ENCODE results near the gene HOXC4.

The HOXC4 gene

DNA sequence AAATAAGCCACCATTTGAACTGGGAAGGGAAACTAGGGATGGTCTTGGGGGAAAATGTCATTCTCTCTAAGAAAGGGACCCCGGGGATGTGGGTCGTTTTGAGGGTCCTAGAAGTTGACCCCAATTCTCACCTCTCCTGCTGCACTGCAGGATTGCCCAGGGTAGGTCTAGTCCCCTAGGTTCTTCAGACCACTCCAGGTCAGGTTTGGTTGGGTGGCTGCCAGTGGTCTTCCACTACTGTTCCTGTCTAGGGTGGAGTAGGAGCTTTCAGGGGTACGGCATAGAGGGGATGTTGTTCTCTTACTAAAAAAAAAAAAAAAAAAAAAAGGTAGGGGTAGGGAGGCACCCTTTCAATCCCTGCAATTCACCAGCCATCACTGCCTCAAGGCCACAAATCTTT is 37.6 kb upstream of the HOXC4 start:
- no peak for DNase-seq

DNA sequence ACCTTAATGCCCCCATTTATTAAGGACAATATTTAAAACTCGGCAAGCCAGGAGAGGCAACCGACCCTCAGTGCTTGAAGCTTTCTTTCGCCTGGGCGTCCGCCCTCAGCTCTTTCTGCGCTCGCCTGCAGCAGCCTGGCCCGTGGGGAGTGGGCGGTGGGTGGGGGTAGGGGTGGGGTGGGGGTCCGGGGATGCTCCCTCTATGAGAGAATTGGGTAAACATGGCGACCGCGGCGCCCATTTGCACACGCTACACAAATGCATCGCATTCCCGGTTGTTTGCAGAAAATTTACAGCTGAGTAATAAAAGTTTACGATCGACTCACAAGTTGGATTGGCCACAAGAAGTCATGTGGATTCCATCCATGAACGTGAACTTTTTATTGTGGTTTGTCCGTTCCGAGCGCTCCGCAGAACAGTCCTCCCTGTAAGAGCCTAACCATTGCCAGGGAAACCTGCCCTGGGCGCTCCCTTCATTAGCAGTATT is 37.1 kb upstream of the HOXC4 start:
- no peak for DNase-seq

DNA sequence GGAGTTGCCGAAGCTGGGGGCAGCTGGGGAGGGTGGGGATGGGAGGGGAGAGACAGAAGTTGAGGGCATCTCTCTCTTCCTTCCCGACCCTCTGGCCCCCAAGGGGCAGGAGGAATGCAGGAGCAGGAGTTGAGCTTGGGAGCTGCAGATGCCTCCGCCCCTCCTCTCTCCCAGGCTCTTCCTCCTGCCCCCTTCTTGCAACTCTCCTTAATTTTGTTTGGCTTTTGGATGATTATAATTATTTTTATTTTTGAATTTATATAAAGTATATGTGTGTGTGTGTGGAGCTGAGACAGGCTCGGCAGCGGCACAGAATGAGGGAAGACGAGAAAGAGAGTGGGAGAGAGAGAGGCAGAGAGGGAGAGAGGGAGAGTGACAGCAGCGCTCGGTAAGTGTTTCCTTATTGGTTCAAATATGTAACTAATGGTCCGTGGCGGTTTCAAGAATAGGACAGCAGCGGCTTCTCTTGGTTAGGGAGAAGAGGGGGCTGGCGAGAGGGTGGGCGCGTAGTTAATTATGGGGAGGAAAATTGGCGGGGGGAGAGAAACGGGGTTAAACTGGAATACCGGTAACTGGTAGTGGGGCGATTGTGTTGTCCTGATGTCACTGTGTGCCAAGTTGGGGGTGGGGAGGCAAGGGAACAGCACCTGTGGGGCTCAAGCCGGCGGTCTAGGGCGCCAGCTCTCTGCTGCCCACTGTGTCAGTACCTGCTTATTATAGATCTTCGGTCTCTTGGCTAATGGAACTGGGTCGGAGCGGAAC is 36.4 kb upstream of the HOXC4 start:
- DNase-seq = no peak

DNA sequence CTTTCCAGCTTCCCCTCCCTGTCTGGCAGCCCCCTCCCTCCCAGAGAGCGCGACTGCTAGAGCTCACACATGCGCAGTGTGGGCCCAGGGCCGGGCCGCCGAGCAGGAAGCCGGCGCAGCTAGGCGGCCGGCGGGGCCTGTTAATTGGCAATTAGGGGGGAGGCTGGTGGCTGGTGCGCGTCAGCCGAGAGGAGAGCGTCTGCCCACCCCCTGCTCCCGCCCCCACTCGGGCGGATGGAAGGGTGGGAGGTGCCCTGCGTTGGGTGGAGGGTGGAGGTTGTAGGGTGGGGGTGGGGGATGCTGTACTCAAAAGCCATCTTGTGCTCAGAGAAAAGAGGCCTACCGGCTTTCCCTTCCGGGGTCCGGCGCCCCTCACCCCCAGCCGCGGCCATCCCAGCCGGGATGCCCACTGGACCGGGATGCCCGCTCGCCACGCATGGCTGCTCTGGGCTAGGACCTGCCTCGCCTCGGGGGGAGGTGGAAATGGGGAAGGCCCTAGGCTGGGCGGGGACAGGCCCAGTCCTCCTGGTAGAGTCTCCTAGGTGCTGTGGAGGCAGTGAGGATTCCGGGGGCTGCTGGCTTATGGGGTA is 35.7 kb upstream of the HOXC4 start:
- DNase-seq = peak; percentile 22 to 58

DNA sequence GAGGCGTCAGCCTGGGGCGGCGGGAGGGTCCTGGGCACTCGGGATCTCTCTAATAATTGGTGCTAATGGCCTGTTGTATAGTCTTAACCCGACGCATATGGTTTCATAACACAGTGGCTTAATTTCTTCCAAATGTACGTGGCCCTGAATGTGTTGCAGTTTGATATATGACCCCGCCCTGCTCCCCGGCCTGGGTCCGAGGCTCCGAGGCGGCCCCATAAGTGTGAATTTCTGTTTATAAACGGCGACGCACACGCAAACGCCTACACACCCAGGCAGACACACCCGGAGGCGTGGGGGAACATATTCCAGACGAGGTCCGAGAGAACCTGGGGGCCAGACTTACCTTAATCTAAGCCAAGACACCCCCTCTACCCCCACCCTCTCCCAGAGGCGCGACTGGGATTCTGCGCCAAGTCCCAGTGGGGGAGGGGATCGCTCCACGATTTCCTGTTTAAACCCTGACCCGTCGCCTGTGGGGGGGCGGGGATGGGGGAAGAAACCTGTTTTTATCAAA is 35.1 kb upstream of the HOXC4 start:
- no peak for DNase-seq

DNA sequence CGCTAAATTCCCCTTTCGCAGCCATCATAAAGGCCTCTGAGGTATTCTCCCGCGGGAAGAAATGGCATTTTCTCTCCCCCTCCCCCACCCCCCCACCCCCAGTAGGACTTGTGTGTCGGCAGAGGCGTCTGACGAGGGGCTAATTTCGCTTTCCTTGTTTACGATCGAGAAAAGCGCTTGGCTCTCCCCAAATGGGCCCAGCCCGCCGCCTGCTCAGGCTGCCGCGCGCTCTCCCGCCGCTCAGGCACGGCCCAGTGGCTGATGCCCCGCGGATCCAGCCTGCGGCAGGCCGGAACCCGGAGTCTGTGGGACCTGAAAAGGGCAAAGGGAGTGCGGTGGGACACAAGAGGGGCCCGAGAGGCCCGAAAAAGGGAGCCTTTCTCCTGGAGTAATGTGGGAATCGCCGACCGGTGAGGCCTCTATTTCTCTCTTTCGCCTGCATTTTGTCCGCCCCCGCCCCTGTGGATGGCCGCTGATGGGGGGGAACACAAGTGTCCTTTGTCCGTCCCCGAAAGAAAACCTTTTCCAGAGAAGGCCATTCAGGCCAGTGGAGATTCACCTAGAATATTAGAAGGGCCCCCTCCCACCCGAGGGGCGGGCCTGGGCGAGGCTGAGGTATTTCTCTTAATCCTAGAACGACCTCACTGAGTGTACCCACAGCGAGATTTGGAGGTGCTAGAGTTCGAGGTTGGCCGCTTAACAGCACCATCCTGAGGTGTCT is 34.4 kb upstream of the HOXC4 start:
- DNase-seq = no peak

DNA sequence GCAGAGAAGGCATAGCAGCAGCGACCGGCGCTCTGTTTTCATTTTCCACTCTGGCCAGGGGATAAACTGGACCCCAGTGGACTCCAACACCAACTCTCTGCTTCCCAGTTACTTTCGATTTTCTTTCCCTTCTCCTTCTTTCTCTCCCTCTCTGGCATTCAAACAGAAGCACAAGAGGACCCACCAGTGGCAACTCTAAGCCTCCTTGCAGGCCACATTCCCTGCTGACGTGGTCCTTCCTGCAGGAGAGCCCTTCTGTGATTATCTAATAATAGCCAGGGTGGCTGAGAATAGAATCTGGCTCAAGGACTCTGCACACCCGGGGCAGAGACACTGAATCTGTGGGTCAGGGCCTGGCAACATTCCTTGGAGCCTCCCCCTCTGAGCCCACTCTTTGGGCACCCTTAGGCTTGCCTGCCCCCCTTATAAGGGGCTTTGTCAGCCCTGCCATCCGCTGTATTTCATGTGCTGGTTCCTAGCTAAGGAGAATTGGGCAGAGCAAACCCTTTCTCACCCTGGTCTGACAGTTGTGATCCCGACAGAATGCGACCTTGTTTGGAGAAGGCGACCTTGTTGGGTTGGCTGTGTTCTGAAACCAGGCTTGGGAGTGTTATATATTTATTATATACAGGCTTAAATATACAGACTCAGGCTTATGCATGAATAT is 33.6 kb upstream of the HOXC4 start:
- no peak for DNase-seq

DNA sequence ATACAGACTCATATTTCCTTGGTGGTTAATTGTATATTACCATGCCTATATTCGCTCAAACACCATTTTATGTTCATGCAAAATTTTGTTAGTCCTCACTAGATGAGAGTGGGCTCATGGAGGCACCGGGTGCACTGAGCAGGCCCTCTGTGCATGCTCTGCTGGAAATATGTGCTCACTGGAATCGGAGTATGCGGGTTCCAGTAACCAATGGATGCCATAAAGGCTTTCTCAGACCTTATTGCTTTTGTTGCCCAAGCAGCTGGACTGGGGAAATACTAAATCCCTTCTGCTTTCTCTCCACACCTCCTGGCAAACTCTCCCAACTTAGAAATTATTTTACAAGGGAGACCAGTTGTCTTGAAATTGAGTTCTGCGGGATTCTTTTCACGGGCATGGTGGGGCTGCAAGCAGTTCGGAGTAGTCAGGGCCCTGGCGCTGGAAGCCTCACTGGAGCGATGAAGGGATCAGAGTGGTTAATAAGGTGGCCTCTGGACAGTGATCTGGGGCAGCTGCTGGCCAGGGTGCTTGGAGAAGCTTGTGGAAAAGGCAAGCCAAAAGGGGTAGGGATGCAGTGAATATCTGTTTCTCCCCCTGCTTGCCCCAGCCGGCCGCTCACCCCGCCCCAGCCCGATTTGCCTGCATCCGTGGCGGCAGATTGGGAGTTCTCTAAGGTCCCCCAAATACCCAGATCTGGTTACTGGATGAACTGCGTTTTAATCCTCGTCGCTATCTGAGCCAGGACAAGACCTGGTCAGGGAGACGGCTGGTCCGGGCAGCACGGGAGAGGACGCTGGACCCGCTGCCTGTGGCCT is 32.8 kb upstream of the HOXC4 start:
- DNase-seq = no peak

DNA sequence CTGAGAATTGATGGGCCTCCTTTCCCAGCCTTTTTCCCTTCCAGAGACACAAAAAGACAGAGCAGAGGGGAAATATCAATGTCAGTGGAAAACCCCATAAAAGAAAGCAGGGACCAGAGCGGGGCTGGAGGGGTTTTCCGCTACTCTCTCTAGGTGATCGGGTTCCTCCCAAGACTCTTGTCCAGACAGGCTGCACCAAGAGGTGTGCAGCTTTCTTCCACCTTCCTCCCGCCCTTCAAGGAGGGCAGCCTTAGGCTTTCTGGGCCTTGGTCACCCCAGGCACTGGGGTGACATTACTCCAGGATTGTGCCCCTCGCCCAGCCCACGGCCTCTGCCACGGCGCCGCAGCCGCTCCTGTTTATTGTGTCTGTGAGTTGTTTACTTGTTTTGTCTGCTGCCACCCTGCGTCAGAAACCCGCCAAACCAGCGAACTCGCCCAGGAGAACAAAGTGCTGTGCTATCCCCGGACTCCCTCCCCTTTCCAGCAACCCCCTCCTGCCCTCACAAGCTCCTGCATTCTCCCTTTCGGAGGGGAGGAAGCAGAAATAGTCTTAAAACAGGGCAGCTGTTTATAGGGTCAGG is 32.1 kb upstream of the HOXC4 start:
- DNase-seq = no peak

DNA sequence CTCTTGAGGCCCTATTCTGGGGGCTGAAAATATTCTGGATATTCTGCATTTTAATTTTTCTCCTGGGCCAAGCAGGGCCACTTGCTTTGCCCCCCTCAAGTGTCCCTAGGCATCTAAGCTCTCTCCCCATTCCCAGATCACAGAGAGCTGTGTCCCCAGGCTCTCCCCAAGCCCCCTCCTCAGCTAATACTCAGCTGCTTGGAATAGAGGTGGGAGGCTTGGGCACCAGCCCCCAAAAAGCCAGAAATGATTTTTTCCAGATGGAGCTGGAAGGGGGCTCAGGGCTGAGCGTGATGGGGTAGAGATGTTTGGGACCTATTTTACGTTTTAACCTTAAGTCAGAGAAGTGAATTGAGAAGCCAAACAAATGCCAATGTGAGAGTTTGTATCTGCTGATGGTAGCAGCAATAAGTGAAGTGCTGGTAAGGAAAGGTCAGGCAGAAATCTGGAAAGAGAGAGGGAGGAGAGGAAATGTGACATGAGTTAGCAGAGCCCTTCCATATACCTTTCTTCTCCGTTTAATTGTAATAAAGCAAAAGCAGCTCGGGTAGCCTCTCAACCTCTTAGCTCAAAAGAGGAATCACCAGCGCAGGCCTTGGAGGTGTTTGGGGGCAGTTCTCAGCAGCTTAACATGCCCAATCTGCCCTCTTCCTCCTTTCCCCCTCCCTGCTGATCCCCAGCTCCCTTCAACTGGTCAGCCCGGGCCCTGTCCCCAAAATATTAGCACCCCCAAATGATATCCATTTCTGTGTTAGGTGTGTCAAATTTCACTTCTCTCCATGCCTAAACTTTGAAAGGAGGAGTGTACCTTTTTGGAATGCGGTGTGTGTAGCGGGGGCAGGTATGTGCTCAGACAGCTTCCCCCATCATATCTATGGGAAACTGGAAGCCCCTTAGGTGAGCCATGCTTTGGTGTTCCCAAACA is 30.4 kb upstream of the HOXC4 start:
- DNase-seq = no peak

DNA sequence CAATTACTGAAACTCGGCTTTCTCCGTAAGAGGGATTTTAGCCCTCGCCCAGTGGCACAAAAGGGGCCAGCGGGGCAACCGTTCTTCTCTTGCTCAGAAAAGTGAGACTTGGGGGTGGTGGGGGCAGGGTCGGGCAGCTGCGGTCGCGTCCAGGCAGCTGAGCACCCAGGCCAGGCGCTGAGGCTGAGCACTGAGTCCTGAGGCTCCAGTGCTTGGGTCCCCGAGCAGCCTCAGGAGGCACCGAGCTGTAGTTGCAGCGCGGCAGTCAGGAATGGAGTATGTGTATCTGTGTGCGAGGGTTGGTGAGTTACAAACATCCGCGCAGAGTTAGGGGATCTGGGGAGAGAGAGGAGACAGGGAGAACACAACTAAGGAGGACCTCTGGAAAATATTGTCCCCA is 29.5 kb upstream of the HOXC4 start:
- DNase-seq = no peak

DNA sequence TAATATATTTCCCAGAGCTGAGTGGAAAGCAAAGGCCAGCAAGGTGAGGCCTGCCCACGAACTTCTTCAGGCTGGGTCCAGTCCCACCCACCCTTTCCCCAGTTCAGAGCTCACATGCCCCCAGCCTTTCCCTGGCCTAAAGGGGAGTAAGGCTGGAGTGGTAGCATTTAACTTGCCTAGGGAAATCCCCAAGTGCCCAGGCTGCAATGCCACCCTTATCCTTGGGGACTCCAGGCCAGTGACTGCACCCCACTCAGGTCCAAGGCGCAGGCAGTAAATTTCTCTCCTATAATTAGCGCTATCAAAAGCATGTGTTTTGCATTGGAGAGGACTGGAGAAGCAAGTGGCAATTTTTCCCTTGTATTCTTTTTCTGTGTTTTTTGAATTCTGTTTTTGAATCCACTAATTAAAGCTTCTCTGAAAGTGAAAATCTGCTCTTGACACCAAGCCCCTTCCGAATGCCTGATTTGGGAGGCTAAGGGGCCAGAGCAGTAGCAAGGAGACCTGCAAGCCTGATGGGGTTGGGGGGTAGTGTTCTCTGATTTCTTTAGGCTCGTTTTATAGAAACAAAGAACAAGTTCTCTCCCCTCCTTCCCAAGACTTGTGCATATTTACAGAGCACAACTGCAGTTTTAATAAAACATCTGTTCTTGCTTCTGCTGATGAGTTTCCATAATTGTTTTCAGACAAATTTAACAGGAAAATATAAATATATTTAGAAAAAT is 28.9 kb upstream of the HOXC4 start:
- DNase-seq = no peak

DNA sequence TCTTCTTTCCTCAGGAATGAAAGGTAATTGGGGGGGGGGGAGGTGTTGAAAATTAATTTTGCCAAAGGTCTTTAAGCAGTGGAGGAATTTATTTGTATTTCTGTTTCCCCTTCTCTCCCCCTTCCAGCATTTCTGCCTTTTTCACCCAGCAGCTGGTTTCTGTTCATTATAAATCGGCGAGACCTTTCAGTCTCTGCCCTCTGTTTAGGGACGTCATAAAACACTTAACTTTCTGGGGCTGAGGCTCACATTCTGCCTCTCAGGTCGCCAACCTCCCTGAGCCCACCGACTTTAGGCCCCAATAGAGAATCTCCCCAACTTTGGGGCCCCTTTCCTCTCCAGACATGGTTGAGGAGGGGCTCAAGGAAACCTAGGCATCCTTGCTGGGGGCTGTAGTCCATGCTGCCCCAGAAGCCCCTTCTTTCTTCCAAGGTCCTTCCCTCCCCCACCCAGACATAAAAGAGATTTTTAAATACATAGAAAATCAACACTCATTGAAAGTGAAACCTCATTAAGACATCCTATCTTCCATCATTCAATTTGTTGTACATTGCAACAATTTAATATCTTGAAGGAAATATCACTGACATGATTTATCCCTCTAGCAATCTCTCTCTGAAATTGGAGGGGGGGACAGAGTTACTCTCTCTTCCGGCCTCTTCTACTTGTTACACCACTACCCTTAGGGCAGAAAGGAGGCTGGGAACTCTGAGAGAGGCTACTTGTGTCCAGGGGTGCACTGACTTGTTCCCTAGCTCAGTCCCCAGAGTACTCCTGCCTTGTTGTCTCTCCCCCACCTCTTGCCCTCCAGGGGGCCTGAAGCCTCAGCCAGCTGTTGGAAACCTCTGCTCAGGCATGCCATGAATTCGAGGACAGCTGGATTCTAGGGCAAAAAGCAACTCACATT is 27.9 kb upstream of the HOXC4 start:
- DNase-seq = no peak

DNA sequence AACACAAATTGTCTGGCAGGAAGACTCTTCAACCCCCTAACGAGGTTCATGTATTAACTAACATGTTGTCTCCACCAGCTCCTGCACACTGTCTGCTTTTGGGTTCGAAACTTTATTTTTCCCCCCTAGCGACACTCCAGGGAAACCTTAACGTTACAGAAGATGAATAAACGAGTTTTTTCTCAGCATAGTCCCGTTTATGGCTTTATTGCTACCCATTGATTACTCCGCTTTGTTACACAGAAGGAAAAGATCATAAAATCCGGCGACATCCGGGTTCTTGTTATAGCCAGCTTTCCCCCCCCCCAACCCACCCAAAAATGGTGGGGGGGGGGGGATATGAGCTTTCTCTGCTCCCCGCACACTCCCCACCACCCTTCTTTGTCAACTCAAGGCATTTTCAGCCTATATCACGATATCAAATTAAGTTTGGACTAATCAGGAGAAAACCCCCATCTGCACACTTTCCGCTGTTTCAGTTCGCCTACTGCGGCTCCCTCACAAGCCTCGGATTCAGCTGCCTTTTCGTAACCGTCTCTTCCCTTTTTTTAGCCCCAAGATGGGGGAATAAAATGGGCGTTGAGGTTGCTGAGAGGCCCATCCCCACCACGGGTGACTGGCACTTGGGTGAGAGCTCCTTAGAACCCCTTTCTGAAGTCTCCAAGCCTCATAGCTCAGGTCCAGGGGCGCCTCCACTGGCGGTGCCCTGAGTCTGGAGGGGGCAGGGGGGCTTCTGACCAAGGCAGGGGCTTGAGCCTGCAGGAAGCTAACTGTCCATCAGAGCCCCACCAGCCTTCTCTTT is 26.8 kb upstream of the HOXC4 start:
- no peak for DNase-seq

DNA sequence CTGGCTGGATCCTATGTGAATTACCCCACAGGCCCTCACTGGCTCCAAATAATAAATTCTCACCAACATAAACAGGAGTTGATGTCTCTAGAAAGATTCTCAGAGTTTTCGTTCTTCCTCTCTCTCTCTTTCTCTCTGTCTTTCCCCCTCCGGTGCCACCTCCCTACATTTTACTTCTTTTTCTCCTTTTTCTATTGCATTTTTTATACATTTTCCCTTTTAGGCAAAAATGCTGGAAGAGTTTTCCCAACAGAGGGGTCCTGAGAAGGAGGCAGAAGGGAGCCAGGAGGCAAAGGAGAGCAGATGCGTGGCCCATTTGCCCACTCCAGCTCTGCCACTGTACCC is 26.2 kb upstream of the HOXC4 start:
- DNase-seq = no peak

DNA sequence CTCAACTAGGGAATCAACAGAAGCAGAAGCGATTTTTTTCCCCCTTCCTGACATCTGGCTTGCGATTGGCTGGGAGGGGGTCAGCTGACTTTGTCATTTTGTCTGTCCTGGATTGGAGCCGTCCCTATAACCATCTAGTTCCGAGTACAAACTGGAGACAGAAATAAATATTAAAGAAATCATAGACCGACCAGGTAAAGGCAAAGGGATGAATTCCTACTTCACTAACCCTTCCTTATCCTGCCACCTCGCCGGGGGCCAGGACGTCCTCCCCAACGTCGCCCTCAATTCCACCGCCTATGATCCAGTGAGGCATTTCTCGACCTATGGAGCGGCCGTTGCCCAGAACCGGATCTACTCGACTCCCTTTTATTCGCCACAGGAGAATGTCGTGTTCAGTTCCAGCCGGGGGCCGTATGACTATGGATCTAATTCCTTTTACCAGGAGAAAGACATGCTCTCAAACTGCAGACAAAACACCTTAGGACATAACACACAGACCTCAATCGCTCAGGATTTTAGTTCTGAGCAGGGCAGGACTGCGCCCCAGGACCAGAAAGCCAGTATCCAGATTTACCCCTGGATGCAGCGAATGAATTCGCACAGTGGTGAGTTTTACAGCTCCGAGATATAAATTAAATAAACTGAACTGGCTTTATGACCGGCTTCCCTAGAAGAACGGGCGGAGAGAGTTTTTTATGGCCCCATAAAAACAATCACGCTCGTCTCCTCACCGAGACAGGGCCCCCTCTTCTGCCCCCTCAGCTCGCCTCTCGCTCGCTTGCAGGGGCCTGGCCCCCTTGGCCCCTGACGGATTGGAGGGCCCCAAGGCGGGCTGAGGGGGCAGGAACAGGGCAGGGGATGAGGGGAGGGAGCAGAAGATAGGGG is 25.1 kb upstream of the HOXC4 start, which contains the start of gene HOXC6:
HOXC6 (plus strand) TSS at position 127 of the 888 bp plus-strand sequence; CDS start at position 209, 82 bp downstream.
- DNase-seq = no peak
